GM18868 (cell line): ENCODE results near the gene ZNF816.
"Not testable (repeated sequence)": the region's sequence is repeated elsewhere in the genome, so short reads cannot be mapped to it uniquely, and the experiment has no call there.

Experiments used
- ATAC-seq: cut with Tn5 transposase; IDR thresholded peaks from one replicate; pipeline ENCODE4 v1.9.1; 2021; ENCODE audit warnings: mild to moderate bottlenecking, moderate library complexity; ENCODE audit not compliant: unreplicated experiment

ZNF816 gene

GRCh38 chr19:52936151-52936953, 26.3 kb downstream of the ZNF816 start:
- ATAC-seq = no peak

GRCh38 chr19:52935434-52935833, 27.2 kb downstream of the ZNF816 start:
- no peak for ATAC-seq

GRCh38 chr19:52924641-52925040, 38.0 kb downstream of the ZNF816 start:
- not testable (repeated sequence) for ATAC-seq

GRCh38 chr19:52923778-52924593, 38.7 kb downstream of the ZNF816 start:
- ATAC-seq = no peak

GRCh38 chr19:52922841-52923777, 39.6 kb downstream of the ZNF816 start, which contains the start of gene ZNF888:
Gene ZNF888 (minus strand): TSS chr19:52923428. CDS start chr19:52917873, 5,555 bp downstream.
- peak; percentile 93 for ATAC-seq

GRCh38 chr19:52917531-52917930, 45.1 kb downstream of the ZNF816 start:
- no peak for ATAC-seq

- no peak for ATAC-seq
These were observed 52.0 kb downstream of the ZNF816 start for GRCh38 chr19:52910648-52911047.

GRCh38 chr19:52904052-52904780, 58.5 kb downstream of the ZNF816 start:
- not testable (repeated sequence) for ATAC-seq

GRCh38 chr19:52901842-52902241, 60.8 kb downstream of the ZNF816 start:
- no peak for ATAC-seq
